KMS-11 (cell line): ENCODE results near the gene TMEM232.
"Not testable (repeated sequence)": the region's sequence is repeated elsewhere in the genome, so short reads cannot be mapped to it uniquely, and the experiment has no call there.

Experiments used
- H2AFZ ChIP-seq: fragments of 200-600 bp; sonication (generic); 2 replicates; pipeline ENCODE4 v1.6.1; 2016; ENCODE audit warnings: antibody characterized with exemption, mixed run types, low read depth
- H3K27ac ChIP-seq: fragments of 200-600 bp; sonication (generic); 2 replicates; pipeline ENCODE4 v1.6.1; 2016; ENCODE audit warnings: mild to moderate bottlenecking, mixed run types
- H3K27me3 ChIP-seq: fragments of 200-600 bp; sonication (generic); 2 replicates; pipeline ENCODE4 v1.6.1; 2017; ENCODE audit warnings: mild to moderate bottlenecking, low read depth, mixed run types, moderate library complexity; ENCODE audit not compliant: insufficient read depth
- H3K36me3 ChIP-seq: fragments of 200-600 bp; sonication (generic); 2 replicates; pipeline ENCODE4 v1.6.1; 2017; ENCODE audit warnings: mild to moderate bottlenecking, mixed run types; ENCODE audit not compliant: insufficient read depth
- H3K4me1 ChIP-seq: fragments of 200-600 bp; sonication (generic); 2 replicates; pipeline ENCODE4 v1.6.1; 2016; ENCODE audit warnings: mild to moderate bottlenecking, low read depth, mixed run types; ENCODE audit not compliant: poor library complexity, severe bottlenecking
- H3K4me2 ChIP-seq: fragments of 200-600 bp; sonication (generic); 2 replicates; pipeline ENCODE4 v1.7.0; 2016; ENCODE audit warnings: mild to moderate bottlenecking, mixed run types
- H3K4me3 ChIP-seq: fragments of 200-600 bp; sonication (generic); IDR thresholded peaks from 2 replicates; pipeline ENCODE4 v1.6.1; 2017; ENCODE audit warnings: low read depth, low read length, mixed read lengths; ENCODE audit not compliant: insufficient read depth
- H3K79me2 ChIP-seq: fragments of 200-600 bp; sonication (generic); 2 replicates; pipeline ENCODE4 v1.6.1; 2016; ENCODE audit warnings: low read depth, mixed run types; ENCODE audit not compliant: insufficient read depth
- H3K9ac ChIP-seq: fragments of 200-600 bp; sonication (generic); 2 replicates; pipeline ENCODE4 v1.6.1; 2016; ENCODE audit warnings: mild to moderate bottlenecking, mixed run types
- H4K20me1 ChIP-seq: fragments of 200-600 bp; sonication (generic); 2 replicates; pipeline ENCODE4 v1.6.1; 2016; ENCODE audit warnings: mild to moderate bottlenecking, mixed run types; ENCODE audit not compliant: insufficient read depth
- TF ChIP-seq, protein P1 (sequence below): fragments of 200-600 bp; sonication (generic); conservative IDR thresholded peaks from 2 replicates; pipeline ENCODE4 v1.6.1; 2017; ENCODE audit warnings: low read depth, mild to moderate bottlenecking, antibody characterized with exemption, low read length, moderate library complexity, mixed read lengths

TMEM232 gene

DNA sequence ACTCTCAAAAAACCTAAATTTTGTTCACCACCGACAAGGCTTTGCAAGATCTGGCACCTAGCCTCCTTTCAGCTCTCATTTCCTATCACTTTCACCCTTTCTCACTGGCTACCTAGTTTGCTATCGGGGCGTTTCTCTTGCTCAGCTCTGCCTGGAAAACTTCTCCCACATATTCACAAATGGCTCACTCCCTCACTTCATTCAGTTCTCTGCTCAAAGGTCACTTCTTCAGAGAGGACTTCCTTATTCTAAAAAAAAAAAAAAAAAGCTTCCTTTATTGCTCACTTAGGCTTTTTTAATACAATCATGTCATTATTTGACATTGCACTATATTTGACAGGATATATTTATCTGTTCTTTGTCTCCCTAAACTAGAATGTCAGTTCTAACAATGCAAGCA, 10.3 kb upstream of the TMEM232 start:
- Histone ChIP-seq H3K79me2 (peaks cover 25% of the 10 kb centered on the region), H3K4me2 (no peak overlapping the region), H2AFZ (no peak overlapping the region), H3K27me3 (no peaks in the 10 kb centered on the region), H3K4me3 (no peak overlapping the region), H3K36me3 (no peaks in the 10 kb centered on the region), H3K9ac (no peak overlapping the region), H3K27ac (no peak overlapping the region), H4K20me1 (no peaks in the 10 kb centered on the region), H3K4me1 (peaks cover 22% of the 10 kb centered on the region)
- TF ChIP-seq, protein P1, sequence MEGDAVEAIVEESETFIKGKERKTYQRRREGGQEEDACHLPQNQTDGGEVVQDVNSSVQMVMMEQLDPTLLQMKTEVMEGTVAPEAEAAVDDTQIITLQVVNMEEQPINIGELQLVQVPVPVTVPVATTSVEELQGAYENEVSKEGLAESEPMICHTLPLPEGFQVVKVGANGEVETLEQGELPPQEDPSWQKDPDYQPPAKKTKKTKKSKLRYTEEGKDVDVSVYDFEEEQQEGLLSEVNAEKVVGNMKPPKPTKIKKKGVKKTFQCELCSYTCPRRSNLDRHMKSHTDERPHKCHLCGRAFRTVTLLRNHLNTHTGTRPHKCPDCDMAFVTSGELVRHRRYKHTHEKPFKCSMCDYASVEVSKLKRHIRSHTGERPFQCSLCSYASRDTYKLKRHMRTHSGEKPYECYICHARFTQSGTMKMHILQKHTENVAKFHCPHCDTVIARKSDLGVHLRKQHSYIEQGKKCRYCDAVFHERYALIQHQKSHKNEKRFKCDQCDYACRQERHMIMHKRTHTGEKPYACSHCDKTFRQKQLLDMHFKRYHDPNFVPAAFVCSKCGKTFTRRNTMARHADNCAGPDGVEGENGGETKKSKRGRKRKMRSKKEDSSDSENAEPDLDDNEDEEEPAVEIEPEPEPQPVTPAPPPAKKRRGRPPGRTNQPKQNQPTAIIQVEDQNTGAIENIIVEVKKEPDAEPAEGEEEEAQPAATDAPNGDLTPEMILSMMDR = no peak

DNA sequence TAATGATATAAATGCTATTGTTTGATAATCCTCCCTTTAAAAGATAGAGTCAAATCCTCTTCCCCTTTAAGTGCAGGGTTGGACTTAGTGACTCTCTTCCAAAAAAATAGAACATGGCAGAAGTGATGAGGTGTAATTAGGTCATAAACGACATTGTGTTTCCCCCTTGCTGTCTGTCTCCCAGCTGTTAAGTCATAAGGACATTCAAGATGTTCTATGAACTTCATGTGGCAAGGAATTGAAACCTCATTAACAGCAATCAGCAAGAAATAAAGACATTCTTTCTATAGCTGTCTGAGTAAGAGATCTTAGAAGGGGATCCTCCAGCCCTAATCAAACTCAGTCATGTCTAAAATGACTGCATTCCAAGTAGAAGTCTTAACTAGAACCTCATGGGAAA, 9.1 kb upstream of the TMEM232 start:
- H3K27ac ChIP-seq = no peak overlapping the region
- no peak overlapping the region for H3K4me3 ChIP-seq
- H3K9ac ChIP-seq = no peak overlapping the region
- peaks cover 22% of the 10 kb centered on the region for H3K4me1 ChIP-seq
- TF ChIP-seq, protein P1 = no peak
- H2AFZ ChIP-seq = no peak overlapping the region
- no peaks in the 10 kb centered on the region for H3K27me3 ChIP-seq
- no peaks in the 10 kb centered on the region for H3K36me3 ChIP-seq
- no peaks in the 10 kb centered on the region for H4K20me1 ChIP-seq
- H3K79me2 ChIP-seq = peaks cover 14% of the 10 kb centered on the region
- H3K4me2 ChIP-seq = no peak overlapping the region

DNA sequence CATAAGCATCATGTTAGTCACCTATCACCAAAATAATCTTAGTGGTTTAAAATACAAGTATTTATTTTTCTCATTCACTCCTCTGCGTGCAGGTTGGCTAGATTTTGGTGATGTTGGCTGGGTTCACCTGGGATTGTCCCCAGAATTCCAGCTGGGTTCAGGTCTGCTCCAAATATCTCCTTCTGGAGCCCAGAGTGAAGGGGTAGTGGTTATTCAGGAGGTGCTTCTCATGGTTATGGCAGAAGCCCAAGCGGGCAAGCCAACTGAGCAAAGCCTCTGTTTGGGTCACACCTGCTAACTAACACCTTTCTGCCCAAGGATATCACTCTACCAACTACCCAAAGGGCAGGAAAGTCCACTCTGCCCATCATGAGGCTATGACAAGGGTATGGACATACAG, 7.6 kb upstream of the TMEM232 start:
- Histone ChIP-seq H3K27me3 (no peaks in the 10 kb centered on the region), H3K4me1 (peaks cover 14% of the 10 kb centered on the region), H3K4me3 (no peak overlapping the region), H4K20me1 (no peaks in the 10 kb centered on the region), H3K36me3 (no peaks in the 10 kb centered on the region), H3K4me2 (no peak overlapping the region), H3K79me2 (no peaks in the 10 kb centered on the region; the same call in 1 of the 2 replicates), H2AFZ (no peak overlapping the region), H3K27ac (no peak overlapping the region), H3K9ac (no peak overlapping the region)
- TF ChIP-seq, protein P1 = no peak

DNA sequence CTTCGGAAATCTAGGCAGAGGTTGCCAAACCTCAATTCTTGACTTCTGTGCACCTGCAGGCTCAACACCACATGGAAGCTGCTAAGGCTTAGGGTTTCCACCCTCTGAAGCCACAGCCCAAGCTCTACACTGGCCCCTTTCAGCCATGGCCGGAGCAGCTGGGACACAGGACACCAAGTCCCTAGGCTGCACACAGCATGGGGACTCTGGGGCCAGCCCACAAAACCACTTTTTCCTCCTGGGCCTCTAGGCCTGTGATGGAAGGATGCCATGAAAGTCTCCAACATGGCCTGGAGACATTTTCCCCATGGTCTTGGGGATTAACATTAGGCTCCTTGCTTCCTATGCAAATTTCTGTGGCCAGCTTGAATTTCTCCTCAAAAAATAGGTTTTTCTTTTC, 5.0 kb upstream of the TMEM232 start:
- peaks cover 14% of the 10 kb centered on the region for H3K4me1 ChIP-seq
- not testable (repeated sequence) for H3K4me3 ChIP-seq, H3K27ac ChIP-seq, H3K79me2 ChIP-seq, H4K20me1 ChIP-seq, H3K9ac ChIP-seq, H3K27me3 ChIP-seq, H2AFZ ChIP-seq, H3K4me2 ChIP-seq, H3K36me3 ChIP-seq

DNA sequence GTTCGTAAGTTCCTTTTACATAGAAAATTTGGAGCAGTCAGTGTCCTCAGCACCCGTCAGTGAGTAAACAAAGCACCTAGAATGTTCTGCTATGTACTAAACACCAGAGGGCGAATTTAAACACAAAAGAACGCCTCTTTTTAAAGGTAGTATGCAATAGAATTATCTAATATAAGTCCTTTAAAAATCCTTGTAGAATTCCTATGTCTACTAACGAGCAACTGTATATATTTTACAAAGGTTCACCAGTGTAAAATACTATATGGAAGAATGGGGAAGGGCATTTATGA, 499 bp upstream of the TMEM232 start:
- TF ChIP-seq, protein P1 = no peak
- Histone ChIP-seq H3K9ac (no peak overlapping the region), H3K36me3 (no peaks in the 10 kb centered on the region), H4K20me1 (no peaks in the 10 kb centered on the region), H3K27me3 (no peaks in the 10 kb centered on the region), H3K4me3 (no peak overlapping the region), H3K4me2 (no peak overlapping the region), H2AFZ (no peak overlapping the region), H3K4me1 (no peaks in the 10 kb centered on the region), H3K27ac (no peak overlapping the region), H3K79me2 (no peaks in the 10 kb centered on the region)
